HG03558 (cell line): ENCODE results near the gene TSC22D4.
"Not testable (repeated sequence)": the region's sequence is repeated elsewhere in the genome, so short reads cannot be mapped to it uniquely, and the experiment has no call there.

Experiments
- ATAC-seq: cut with Tn5 transposase; IDR thresholded peaks from one replicate; pipeline ENCODE4 v1.9.1; 2021; ENCODE audit warnings: moderate number of reproducible peaks; ENCODE audit not compliant: unreplicated experiment; ENCODE audit errors: extremely low read depth

Gene TSC22D4

GRCh38 chr7:100476101-100476780 is 2.8 kb downstream of the TSC22D4 start:
- ATAC-seq, result no peak

DNA sequence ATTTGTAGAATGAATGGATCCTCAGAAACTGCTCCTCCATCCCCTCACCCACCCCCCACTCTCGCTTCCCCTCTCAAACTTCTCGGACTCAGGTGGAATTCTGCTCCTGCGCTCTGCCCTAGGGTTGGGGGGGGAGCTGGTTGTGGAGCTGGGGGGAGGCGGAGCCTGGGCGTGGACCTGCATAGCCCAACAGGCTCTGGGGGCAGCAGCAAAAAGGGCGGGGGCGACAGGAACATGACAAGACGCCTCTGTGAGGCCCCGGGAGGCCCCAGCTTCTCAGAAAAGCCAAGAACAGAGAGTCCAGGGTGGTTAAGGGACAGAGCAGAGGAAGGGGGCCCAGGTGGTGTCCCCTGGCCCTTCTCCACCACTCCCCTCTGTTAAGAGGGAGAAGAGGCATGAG is 3.5 kb downstream of the TSC22D4 start:
- ATAC-seq, result no peak

DNA sequence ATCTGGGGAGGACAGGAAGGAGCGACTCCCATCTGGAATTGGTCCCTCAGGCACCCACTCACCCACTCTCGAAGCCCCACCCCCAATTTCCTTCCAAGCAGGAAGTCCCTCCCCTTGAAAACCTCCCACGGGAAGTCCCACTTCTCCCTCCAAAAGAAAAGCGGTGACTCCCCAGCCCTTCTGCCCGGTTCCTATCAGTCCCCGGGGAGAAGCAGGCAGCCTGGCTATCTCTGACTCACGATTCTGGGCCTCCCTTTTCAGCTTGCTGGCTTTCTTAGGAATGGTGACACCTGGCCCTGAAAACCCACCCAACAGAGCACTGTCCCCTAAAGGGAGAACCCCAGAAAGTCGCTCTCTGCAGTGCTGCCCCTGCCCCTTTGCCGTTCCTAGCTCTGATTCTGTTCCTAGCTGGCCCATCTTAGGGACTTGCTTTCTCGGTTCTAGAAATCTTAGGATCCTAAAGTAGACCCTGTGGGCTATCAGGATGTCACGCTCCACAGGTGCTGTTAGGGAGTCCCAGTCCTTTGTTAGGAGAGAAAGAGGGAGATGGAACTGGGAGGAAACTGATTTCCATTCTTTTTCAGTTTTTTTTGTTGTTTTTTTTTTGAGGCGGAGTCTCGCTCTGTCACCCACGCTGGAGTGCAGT is 6.0 kb downstream of the TSC22D4 start:
- ATAC-seq, result no peak

- ATAC-seq, result no peak
These were observed 6.7 kb downstream of the TSC22D4 start for GRCh38 chr7:100472121-100472851.

GRCh38 chr7:100471021-100471420 is 8.0 kb downstream of the TSC22D4 start:
- no peak for ATAC-seq

DNA sequence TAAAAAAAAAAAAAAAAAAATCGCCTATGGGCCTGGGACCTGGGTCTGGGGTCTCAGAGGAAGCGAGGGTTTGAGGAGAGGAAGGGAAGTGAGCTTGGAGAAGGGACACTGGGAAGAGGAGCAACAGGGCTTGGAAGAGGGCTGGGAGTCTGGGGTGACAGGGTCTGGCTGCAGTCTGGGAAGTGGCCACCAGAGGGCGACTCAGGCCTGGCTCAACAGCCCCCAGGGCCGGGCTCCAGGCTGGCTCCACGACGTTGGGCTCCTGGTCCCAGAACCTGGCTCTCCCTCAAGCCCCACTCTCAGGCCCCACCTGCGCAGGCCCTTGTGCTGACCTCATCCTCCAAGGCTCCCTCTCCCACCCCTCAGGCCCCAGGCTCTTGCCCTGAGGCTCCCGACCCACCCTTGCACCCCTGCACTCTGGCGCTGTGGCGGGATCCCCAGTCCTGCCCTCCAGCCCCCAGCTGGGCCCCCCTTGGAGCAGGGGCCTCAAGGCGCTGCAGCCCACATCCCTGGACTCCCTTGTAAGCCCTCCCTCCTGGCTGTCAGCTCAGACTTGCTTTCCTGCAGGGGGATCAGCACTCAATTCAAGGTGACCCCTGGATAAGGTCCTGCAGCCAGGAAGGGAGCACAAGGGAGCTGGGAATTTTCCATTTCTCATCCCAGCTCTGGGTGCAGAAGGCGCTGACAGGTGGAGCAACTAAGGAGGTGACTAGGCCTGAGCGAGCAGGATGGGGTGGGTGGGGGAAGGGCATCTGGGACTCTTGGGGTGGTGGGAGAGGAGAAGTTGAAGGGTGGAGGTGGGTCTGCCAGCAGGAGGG is 9.6 kb downstream of the TSC22D4 start:
- ATAC-seq, result no peak

GRCh38 chr7:100467638-100468373 is 11.2 kb downstream of the TSC22D4 start:
- ATAC-seq, result no peak

GRCh38 chr7:100466653-100467605 is 12.1 kb downstream of the TSC22D4 start:
- ATAC-seq, result no peak

GRCh38 chr7:100465702-100466311 is 13.2 kb downstream of the TSC22D4 start:
- no peak for ATAC-seq

- no peak for ATAC-seq
These were observed 13.7 kb downstream of the TSC22D4 start for GRCh38 chr7:100465299-100465698.

DNA sequence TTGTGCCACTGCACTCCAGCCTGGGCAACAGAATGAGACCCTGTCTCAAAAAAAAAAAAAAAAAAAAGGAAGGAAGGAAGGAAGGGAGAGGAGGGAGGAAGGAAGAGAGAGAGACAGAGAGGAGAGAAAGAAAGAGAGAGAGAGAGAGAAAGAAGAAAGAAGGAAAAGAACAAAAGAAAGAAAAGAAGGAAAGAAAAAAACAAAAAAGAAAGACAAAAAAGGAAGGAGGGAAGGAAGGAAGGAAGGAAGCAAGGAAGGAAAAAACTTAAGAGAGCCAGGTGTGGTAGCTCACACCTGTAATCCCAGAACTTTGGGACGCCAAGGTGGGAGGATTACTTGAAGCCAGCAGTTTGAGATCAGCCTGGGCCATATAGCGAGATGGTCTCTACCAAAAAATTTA is 14.2 kb downstream of the TSC22D4 start:
- no peak for ATAC-seq

DNA sequence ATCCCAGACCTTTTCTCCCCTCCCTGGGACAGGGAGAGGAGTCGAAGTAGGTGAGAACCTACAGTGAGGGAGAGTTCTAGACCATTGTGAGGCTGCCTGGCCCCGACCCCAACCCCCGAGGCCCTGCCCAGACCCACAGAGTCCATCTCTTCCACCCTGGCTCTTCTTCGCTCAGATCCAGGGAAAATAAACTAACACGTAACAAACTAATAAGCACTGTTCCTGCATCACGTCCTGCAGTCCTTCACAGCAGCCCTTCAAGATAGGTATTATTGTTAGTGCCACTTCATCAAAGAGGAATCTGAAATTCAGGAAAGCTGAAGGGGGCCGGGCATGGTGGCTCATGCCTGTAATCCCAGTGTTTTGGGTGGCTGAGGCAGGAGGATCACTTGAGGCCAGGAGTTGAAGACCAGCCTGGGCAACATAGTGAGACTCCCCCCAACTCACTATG is 14.8 kb downstream of the TSC22D4 start, which contains the start of gene SPACDR:
Gene SPACDR (minus strand): TSS at position 51 of the 451 bp plus-strand sequence. CDS start 235 bp downstream, outside the sequence.
- ATAC-seq, result no peak

GRCh38 chr7:100457033-100457432 is 22.0 kb downstream of the TSC22D4 start:
- ATAC-seq, result no peak

GRCh38 chr7:100456562-100456961 is 22.5 kb downstream of the TSC22D4 start:
- ATAC-seq, result no peak

- no peak for ATAC-seq
These were observed 23.8 kb downstream of the TSC22D4 start for GRCh38 chr7:100455206-100455605.

DNA sequence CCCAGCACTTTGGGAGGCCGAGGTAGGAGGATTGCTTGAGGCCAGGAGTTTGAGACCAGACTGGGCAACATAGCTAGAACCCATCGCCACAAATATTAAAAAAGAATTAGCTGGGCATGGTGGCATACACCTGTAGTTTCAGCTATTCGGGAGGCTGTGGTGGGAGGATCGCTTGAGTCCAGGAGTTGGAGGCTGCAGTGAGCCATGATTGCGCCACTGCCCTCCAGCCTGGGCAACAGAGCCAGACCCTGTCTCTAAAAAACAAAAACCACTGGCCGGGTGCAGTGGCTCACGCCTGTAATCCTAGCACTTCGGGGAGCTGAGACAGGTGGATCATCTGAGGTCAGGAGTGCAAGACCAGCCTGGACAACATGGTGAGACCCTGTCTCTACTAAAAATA is 25.2 kb downstream of the TSC22D4 start:
- ATAC-seq, result not testable (repeated sequence)

GRCh38 chr7:100452513-100452912 is 26.5 kb downstream of the TSC22D4 start:
- ATAC-seq, result no peak

GRCh38 chr7:100449190-100449795 is 29.7 kb downstream of the TSC22D4 start:
- ATAC-seq, result no peak
